GM21423 (cell line): ENCODE results near the gene PSMB8.

Experiments used
- ATAC-seq: cut with Tn5 transposase; IDR thresholded peaks from one replicate; pipeline ENCODE4 v1.9.1; 2021; ENCODE audit warnings: mild to moderate bottlenecking, moderate library complexity; ENCODE audit not compliant: unreplicated experiment

The PSMB8 gene

DNA sequence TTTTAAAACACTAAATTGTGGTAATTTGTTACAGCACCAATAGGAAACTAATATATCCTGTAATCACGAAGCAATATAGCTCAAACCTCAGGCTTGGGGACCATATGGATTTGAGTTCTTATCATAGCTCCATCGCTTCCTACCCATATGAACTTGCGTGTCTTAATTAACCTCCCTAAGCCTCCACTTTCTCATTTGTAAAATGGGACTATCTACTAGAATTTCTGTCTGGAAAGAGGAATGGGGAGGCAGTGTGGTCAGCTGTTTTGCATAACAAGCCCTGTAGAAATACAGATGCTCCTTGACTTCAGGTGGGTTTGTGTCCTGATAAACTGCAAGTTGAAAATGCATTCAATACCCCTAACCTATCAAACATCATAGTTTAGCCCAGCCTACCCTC lies 44.1 kb downstream of the PSMB8 start:
- ATAC-seq = no peak

DNA sequence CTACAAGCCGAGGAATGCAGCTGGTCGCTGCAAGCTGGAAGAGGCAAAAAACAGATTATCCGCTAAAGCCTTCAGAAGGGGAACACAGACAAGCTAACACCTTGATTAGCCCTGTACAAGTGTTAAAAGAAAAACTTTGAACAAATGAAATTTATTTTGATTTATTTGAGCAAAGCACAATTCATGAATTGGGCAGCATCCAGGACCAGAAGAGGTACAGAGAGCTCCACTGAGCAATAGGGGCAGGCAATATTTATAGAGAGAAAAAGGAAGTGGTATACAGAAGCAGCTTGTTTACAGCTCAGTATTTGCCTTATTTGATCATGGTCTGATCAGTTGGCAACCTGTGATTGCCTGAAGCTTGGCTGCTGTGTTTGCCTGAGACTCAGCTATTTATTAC lies 44.7 kb downstream of the PSMB8 start:
- ATAC-seq = no peak

DNA sequence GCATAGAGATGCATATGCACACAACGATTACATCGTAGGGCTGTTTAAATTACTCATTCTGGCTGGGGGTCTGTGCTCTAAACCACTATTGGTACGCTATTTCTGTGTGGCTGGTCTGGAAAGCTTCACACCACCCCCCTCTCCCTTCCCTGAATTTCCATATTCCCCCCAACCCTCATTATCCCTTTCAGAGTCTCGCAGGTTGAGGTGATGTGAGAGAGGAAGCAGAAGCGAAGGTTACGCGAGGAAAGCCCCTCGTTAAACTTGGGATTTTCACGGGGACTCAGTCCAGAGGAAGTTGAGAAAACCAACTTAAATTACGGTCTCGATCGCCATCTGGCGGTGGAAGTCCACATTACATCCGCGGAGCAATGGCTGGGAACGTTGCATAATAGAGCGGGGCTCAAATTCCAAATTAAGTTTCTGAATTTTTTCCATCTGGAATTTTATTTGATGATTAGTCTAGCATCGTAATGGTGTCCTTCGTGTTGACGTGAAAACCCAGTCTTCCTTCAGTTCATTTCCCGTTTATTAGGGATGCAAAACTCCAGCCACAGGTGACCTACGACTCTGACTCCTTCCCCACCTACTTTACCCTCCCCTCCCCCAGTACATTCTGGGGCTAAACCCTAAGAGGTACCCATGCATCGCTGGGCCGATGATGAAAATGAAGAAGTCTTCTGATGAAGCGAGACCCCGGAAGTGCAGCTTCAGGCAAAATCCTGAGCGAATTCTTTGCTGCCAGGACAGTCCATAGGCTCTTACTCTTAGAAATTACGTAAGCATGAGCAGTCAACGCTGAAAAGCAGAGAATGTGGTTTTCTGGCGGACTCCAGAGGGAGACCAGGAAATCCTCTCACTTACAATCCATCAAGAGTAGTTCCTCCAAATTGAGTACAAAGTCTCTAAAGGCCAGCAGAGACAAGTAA lies 46.7 kb downstream of the PSMB8 start:
- no peak for ATAC-seq

DNA sequence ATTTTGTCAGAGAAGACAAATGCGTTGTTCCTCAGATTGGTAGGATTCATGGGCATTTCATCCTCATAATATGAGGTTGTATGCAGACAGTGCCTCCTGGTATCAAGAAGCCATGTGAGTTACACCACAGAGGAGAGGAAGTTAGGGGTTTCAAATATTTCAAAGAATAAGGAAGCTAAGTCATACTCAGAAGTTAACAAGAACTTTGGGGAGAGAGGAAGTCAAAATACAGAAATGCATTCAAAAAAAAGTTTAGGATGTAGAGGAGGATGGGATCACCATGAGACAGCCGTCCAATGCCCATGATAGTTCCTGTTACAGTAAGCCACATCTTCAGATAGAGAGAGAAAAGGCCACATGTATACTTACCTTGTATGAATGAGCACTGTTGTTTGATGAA lies 49.3 kb downstream of the PSMB8 start:
- no peak for ATAC-seq

DNA sequence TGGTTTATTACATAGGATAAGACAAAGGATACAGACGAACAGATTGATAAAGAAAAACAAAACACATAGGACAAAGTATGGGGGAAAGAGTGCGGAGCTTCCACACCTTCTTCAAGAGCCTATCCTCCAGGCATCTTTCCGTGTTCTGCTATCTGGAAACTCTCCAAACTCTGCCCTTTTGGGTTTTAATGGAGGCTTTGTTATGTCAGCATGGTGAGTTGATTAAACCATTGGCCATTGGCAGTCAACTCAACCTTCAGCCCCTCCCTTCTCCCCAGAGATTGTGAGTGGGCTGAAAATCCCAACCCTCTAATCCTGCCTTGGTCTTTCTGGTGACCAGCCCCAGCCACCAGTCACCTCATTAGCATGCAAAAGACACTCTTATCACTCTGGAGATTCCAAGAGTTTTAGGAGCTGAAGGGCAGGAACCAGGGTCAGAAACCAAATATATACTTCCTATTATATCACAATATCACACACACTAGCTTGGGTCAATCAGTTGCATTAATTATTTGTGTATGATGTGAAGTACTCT lies 50.9 kb downstream of the PSMB8 start:
- no peak for ATAC-seq
